ENCODE measurements around the gene REC8. TPM values are rescaled to one million over a fixed set of nuclear protein-coding genes. Genes with fewer than 3 reads are reported as not detected.

REC8 gene
- total and polyA plus RNA-seq, 2 of the 13 experiments (the other 11 are each of a cell fraction or from before 2014, with no cell fraction given) = 3.4 to 14.7 TPM

- TF ChIP-seq SNAPC4 (CRISPR knock-in tag; IDR thresholded peaks at IDR 0.05) = peak; percentile 91
- TF ChIP-seq KLF16 (CRISPR knock-in tag; IDR thresholded peaks at IDR 0.05) = peak; percentile 67 to 99; a peak in 3 of 4 replicates
- TF ChIP-seq SMARCC2 (IDR thresholded peaks at IDR 0.05) = no peak
- TF ChIP-seq THAP11 (CRISPR knock-in tag; IDR thresholded peaks at IDR 0.05) = peak; percentile 96
- TF ChIP-seq, protein P1, sequence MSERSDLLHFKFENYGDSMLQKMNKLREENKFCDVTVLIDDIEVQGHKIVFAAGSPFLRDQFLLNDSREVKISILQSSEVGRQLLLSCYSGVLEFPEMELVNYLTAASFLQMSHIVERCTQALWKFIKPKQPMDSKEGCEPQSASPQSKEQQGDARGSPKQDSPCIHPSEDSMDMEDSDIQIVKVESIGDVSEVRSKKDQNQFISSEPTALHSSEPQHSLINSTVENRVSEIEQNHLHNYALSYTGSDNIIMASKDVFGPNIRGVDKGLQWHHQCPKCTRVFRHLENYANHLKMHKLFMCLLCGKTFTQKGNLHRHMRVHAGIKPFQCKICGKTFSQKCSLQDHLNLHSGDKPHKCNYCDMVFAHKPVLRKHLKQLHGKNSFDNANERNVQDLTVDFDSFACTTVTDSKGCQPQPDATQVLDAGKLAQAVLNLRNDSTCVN (CRISPR knock-in tag; IDR thresholded peaks at IDR 0.05; ENCODE audit: borderline replicate concordance) = peak; percentile 51
- TF ChIP-seq, protein P2, sequence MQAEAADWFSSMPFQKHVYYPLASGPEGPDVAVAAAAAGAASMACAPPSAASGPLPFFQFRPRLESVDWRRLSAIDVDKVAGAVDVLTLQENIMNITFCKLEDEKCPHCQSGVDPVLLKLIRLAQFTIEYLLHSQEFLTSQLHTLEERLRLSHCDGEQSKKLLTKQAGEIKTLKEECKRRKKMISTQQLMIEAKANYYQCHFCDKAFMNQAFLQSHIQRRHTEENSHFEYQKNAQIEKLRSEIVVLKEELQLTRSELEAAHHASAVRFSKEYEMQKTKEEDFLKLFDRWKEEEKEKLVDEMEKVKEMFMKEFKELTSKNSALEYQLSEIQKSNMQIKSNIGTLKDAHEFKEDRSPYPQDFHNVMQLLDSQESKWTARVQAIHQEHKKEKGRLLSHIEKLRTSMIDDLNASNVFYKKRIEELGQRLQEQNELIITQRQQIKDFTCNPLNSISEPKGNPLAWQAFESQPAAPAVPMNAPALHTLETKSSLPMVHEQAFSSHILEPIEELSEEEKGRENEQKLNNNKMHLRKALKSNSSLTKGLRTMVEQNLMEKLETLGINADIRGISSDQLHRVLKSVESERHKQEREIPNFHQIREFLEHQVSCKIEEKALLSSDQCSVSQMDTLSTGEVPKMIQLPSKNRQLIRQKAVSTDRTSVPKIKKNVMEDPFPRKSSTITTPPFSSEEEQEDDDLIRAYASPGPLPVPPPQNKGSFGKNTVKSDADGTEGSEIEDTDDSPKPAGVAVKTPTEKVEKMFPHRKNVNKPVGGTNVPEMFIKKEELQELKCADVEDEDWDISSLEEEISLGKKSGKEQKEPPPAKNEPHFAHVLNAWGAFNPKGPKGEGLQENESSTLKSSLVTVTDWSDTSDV (CRISPR knock-in tag; IDR thresholded peaks at IDR 0.05) = peak; percentile 99
- peak; percentile 41 for TF ChIP-seq TBX3 (IDR thresholded peaks at IDR 0.05; ENCODE audit: borderline replicate concordance)
- peak; percentile 98 for TF ChIP-seq YEATS2 (CRISPR knock-in tag; IDR thresholded peaks at IDR 0.05; ENCODE audit: borderline replicate concordance)
- TF ChIP-seq KDM4B (CRISPR knock-in tag; IDR thresholded peaks at IDR 0.05) = peak; percentile 94
- peak; percentile 80; the same call in 1 of the 2 replicates for TF ChIP-seq RCOR2 (CRISPR knock-in tag; IDR thresholded peaks at IDR 0.05)
- TF ChIP-seq, protein P3, sequence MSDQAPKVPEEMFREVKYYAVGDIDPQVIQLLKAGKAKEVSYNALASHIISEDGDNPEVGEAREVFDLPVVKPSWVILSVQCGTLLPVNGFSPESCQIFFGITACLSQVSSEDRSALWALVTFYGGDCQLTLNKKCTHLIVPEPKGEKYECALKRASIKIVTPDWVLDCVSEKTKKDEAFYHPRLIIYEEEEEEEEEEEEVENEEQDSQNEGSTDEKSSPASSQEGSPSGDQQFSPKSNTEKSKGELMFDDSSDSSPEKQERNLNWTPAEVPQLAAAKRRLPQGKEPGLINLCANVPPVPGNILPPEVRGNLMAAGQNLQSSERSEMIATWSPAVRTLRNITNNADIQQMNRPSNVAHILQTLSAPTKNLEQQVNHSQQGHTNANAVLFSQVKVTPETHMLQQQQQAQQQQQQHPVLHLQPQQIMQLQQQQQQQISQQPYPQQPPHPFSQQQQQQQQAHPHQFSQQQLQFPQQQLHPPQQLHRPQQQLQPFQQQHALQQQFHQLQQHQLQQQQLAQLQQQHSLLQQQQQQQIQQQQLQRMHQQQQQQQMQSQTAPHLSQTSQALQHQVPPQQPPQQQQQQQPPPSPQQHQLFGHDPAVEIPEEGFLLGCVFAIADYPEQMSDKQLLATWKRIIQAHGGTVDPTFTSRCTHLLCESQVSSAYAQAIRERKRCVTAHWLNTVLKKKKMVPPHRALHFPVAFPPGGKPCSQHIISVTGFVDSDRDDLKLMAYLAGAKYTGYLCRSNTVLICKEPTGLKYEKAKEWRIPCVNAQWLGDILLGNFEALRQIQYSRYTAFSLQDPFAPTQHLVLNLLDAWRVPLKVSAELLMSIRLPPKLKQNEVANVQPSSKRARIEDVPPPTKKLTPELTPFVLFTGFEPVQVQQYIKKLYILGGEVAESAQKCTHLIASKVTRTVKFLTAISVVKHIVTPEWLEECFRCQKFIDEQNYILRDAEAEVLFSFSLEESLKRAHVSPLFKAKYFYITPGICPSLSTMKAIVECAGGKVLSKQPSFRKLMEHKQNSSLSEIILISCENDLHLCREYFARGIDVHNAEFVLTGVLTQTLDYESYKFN (CRISPR knock-in tag; conservative IDR thresholded peaks at IDR 0.05) = peak; percentile 81
- peak; percentile 96 for TF ChIP-seq ZNF639 (CRISPR knock-in tag; conservative IDR thresholded peaks at IDR 0.05)
- TF ChIP-seq SSRP1 (CRISPR knock-in tag; IDR thresholded peaks at IDR 0.05) = no peak
Observed at GRCh38 chr14:24195186-24196070, 23.5 kb downstream of the REC8 start, which contains the start of gene TM9SF1 (continued).

Measured in HepG2 (cell line).